GM18505 (cell line): Measurements from ENCODE around the gene ESR1.
"Not testable (repeated sequence)": the region's sequence is repeated elsewhere in the genome, so short reads cannot be mapped to it uniquely, and the experiment has no call there.

ENCODE experiments used
- ATAC-seq: cut with Tn5 transposase; IDR thresholded peaks from one replicate; pipeline ENCODE4 v1.9.1; 2021; ENCODE audit not compliant: unreplicated experiment
- POLR2A ChIP-seq: IDR thresholded peaks from 4 replicates; pipeline ENCODE4 v1.6.1; 2011; ENCODE audit warnings: borderline replicate concordance; ENCODE audit not compliant: insufficient read depth, insufficient read length; ENCODE audit errors: extremely low read depth

Gene ESR1

DNA sequence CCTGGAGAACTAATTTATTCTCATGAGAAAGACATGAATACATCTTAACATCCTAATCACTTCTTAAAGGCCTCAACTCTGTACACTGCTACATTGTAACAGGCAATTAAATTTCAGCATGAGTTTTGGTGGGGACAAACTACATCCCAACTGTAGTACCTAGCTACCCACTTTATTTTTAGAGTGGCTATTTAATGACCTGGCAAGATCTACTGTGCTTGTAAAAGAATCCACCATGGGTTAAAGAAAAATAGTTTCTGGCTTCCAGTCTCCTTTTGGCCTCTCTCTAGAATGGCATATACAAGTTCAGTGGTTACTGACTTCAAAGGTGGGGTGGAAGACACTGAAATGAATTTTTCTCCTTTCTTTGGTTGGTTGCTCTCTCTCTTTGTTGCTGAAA is 193.9 kb downstream of the ESR1 start:
- no peak for TF ChIP-seq POLR2A

DNA sequence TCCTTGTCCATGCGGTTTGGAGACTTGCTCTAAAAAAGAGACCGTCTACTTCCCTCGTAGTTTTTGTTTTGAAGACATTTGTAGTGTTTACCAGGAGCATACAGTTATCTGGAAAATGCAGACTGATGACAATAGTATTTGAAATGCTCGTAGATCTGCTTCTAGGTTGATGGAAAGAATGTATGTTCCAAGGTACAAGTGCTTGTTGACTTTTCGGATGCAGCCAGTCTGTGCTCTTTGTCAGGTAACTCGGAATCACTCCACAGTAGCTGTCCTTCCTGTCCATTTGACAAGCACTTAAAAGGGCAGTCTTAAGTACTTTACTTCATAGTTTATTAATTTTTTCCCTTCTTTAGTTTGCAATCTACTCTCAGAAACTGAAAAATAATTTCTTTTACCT is 194.8 kb downstream of the ESR1 start:
- ATAC-seq, result no peak
- TF ChIP-seq POLR2A, result no peak

More for the DNA sequence above, 193.9 kb downstream of the ESR1 start:
- ATAC-seq, result no peak

DNA sequence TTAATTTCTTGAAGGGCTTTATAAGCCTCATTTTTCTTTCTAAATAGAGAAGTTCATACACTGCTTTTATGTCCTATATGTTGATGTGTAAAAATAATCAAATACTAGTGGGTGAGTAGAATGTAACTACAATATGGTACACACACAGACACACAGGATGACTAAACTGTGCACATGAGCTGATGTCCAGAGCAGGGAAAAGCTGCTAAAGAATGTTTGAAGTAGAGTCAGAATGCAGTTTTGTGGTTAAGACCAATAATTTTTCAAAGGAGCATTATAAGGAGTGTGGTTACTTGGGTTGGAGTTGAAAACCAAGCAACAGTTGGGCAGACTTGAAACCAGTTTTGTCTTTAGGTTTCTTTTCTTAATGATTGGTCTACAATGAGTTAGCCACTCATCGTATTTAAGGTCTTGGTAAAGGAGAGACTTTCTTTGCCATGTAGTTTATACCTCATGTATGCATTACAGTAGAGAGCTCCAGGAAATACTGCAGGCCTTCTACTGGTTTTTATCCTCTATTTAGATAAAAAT is 196.6 kb downstream of the ESR1 start:
- TF ChIP-seq POLR2A, result no peak
- no peak for ATAC-seq

DNA sequence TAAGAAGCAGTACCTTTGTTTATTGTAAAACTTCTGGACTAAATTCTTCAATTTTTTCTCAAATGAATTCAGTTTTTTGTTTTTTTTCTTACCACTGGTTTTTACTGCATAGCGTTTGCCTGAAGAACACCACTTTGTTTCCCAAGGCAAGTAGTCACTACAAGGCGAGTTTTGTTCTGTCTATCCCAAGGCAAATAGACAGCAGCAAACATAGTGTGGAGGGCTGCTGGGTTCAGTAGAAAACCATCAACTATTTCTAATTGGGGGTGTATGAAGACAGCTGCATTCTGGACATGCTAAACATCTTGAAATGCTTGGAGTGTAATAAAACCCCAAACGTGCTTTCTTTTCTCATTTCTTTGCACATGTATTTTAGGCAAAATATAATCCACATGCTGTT is 197.4 kb downstream of the ESR1 start:
- ATAC-seq, result no peak
- no peak for TF ChIP-seq POLR2A

DNA sequence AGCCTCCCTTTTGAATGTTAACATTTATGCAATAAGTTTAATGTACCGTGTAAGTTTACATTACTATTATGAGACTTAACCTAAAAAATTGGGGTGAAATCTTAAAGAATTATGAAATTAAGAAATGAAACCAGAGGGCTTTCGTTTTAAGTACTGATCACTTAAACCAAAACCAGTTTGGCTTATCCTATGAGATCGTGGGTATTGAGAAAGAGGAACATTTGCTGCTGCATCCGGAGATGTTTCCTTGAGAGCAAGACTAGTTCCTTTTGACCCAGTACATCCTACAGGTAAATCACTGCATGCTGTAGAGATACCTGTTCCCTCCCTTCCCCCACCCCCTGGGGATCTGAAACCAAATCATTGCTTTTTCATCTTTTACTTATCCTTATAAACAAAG is 201.3 kb downstream of the ESR1 start:
- ATAC-seq, result no peak
- TF ChIP-seq POLR2A, result no peak

DNA sequence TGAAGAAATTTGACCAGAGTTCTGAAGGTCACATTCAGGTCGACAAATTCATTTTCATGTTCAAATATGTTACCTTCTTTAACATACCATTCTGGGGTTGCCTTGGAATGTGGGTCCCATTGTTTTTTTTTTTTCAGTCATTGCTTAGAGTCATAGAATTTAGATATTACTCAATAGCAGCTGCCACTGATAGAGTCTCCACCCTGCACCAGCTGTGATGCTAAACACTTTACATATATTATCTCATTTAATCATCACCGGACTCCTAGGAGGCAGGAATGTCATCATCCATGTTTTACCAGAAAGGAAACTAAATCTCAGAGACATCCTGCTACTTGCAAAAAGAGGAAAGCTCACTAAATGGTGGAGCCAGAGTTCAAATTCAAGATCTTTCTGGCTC is 204.7 kb downstream of the ESR1 start:
- ATAC-seq, result no peak
- no peak for TF ChIP-seq POLR2A

DNA sequence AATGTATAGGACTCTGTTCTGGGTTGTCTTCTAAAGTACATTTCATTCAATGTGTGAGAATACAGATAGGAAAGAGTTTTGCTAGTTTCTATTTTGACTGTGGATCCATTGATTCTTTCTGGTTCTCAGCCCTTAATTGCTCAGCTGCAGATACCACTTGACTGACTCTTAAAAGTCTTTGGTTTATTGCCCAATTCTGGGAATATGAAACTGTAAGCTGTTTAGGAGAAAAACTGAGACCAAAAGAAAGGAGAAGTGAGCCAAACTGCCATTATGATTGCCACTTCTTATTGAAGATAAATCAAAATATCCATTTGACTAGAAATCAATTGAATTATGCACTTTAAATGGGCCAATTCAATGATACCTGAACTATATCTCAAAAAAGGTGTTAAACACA is 211.4 kb downstream of the ESR1 start:
- no peak for TF ChIP-seq POLR2A
- ATAC-seq, result no peak

DNA sequence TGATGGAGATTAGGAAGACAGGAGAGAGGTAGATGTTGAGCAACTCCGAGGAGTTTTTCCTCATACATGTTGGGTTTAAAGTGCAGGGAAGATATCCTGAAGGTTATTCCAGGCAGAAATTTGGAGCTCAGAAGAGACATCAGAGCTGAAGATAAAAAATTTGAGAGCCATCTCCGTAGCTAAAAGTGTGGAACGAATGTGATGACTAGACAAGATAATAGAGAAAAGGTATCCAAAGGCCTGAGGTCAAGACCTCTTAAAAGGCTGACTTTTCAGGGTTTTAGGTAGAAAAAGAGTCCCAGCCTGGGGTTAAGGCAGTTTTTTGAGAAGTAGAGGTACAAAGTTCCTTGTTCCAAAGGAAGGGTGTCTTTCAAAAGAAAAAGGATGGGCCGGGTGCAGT is 214.8 kb downstream of the ESR1 start:
- ATAC-seq, result no peak
- no peak for TF ChIP-seq POLR2A

DNA sequence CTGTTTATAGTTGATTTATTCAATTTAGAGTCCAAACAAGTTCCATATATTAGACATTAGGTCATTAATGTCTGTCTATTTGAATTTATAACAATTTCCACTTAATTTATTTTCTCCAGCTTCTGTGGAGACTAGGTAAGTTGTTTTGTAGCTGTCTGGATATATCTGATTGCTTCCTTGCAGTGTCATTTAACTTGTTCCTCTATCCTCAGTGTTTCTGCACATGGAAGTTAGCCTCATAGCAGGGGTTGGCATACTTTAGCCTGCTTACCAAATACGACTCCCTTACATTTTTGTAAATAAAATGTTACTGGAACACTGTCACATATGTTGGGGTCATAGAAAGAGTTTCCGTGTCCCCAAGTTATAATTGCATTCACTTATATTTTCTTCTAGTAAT is 216.1 kb downstream of the ESR1 start:
- no peak for ATAC-seq

DNA sequence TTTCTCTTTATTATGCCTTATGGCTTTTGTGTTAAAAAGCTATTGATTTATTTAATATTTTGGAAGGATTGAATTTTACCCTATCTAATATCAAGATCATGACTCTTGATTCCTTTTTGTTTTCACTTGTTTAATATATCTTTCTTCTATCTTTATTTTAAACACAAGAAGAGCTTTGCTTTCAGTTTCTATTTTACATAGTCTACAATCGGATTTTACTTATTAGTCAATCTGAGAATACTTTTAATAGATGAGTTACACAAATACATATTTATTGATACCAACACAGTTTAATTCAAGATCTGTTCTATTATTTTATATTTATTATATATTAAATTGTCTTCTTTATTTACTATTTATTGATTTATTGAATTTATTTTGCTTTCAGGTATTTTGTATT is 218.8 kb downstream of the ESR1 start:
- no peak for ATAC-seq
- no peak for TF ChIP-seq POLR2A

More for the DNA sequence above, 216.1 kb downstream of the ESR1 start:
- TF ChIP-seq POLR2A, result no peak

DNA sequence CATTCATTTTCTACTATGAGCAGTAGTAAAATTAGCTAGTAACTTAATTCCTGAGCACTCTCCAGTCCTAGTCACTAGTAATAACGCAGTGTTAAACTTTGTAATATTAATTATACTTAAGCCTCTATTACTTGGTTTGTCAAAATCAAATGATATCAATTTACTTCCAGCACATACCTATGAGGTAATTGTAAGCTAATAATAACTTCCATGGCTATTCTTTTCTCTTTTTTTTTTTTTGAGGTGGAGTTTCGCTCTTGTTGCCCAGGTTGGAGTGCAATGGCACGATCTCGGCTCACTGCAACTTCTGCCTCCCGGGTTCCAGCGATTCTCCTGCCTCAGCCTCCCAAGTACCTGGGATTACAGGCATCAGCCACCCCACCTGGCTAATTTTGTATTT is 219.3 kb downstream of the ESR1 start:
- ATAC-seq, result not testable (repeated sequence)

DNA sequence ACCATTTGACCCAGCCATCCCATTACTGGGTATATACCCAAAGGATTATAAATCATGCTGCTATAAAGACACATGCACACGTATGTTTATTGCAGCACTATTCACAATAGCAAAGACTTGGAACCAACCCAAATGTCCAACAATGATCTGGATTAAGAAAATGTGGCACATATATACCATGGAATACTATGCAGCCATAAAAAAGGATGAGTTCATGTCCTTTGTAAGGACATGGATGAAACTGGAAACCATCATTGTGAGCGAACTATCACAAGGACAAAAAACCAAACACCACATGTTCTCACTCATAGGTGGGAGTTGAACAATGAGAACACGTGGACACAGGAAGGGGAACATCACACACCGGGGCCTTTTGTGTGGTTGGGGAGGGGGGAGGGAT is 226.3 kb downstream of the ESR1 start:
- not testable (repeated sequence) for ATAC-seq

DNA sequence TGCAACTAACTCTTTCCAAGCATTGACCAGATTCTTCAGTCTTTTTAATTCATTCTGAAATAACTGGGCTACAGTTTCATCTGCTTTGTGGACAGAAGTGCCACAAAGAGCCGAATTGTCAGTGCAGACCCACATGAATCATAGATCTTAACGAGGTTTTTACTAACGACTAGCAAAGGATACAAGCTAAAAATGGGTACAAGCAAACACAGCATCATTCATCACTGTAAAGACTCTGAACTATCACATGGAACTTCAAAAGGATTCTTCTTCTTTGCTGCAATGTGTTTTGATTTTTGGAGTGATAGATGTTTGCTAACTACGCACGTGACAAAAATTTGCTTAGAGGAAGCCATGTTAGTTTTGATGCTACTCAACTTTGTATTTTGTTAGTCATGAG is 227.1 kb downstream of the ESR1 start:
- ATAC-seq, result no peak
- TF ChIP-seq POLR2A, result no peak

DNA sequence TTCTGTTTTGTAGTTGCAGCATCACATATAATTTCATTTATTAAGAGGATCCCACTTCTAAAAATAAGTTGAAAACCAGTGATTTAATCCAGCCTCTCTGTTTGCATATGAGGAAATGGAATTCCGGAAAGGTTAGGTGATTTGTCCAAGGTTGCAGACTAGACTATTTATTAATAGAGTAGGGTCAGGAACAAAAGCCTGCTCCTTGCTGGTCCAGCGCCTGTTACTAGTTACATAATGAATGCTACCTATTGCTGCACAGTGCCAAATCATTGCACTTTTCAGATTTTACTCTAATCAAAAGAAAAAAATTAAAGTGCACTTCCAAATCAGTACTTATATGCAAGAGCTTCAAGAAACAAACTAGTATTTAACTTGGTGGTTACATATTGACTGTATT is 238.6 kb downstream of the ESR1 start:
- no peak for TF ChIP-seq POLR2A

DNA sequence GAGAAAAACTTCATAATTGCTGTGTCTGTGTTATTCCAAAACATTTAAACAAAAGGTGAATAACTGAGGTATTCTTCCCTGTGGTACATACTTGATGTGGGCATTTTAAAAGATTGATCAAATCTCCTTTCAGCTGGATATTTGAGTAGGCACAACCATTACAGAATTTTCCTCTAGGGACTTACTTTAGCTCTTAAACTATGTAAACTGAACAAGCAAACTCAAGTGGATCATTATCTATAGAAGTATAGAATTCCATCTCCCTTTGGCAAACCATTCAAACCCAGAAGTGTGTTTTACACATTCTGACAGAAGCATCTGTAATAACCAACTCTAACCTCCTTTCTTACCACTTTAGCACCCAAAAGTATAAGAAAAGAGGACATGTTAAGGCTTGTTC is 241.4 kb downstream of the ESR1 start:
- no peak for TF ChIP-seq POLR2A
- ATAC-seq, result no peak

More for the DNA sequence above, 238.6 kb downstream of the ESR1 start:
- no peak for ATAC-seq
